ENCODE results near the gene BRIP1.

The BRIP1 gene

DNA sequence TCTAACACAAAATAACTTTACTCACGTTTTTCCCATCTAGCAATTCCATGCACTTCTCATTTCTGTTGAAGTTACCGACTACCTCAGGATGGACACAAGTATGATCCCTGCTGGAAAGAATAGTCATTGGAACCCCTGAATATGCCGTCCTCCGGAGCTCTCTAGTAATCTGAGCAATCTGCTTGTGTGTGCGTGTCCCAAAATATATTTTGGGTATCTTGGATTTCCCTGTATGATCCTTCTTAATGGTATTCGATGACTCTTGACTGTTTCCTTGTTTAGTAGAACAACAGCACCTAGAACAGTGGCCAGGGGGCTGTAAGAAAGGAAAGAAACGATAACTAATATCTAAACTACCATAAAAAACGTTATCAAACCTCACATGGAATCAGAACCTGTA lies 54.9 kb downstream of the BRIP1 start:
- TF ChIP-seq, protein P1, sequence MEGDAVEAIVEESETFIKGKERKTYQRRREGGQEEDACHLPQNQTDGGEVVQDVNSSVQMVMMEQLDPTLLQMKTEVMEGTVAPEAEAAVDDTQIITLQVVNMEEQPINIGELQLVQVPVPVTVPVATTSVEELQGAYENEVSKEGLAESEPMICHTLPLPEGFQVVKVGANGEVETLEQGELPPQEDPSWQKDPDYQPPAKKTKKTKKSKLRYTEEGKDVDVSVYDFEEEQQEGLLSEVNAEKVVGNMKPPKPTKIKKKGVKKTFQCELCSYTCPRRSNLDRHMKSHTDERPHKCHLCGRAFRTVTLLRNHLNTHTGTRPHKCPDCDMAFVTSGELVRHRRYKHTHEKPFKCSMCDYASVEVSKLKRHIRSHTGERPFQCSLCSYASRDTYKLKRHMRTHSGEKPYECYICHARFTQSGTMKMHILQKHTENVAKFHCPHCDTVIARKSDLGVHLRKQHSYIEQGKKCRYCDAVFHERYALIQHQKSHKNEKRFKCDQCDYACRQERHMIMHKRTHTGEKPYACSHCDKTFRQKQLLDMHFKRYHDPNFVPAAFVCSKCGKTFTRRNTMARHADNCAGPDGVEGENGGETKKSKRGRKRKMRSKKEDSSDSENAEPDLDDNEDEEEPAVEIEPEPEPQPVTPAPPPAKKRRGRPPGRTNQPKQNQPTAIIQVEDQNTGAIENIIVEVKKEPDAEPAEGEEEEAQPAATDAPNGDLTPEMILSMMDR (IDR thresholded peaks at IDR 0.05) = no peak
- H3K4me2 ChIP-seq (ENCODE audit: low read length) = no peak overlapping the region

DNA sequence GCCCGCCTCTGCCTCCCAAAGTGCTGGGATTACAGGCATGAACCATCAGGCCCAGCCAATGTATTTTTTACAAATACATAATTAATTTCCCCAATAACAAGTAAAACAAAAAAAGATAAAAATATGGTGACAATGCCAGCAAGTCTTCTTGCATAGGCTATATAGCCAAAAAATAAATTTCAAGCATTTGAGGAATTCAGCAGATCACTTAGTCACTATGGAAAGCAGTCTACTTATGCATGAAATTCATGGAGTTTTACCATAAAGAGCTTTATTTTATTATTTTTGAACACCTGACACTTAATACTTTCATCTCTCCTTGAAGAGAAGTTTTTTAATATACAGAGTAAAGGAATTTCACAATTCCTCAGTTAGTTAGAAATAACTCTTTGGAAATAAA lies 56.4 kb downstream of the BRIP1 start:
- Histone ChIP-seq H3K4me2 (ENCODE audit: low read length) (no peak overlapping the region), H3K9ac (no peak overlapping the region), H3K36me3 (ENCODE audit: control insufficient read depth, insufficient read depth, low read length) (no peaks in the 10 kb centered on the region), H3K27ac (no peak overlapping the region), H3K4me1 (no peaks in the 10 kb centered on the region), H3K4me3 (ENCODE audit: low read depth, low read length) (no peak overlapping the region), H2AFZ (no peak overlapping the region), H3K27me3 (ENCODE audit: control insufficient read depth, insufficient read depth, low read length) (no peaks in the 10 kb centered on the region), H3K79me2 (no peaks in the 10 kb centered on the region), H3K9me3 (ENCODE audit: control insufficient read depth, low read length) (no peaks in the 10 kb centered on the region)
- TF ChIP-seq, protein P1 (IDR thresholded peaks at IDR 0.05) = no peak

More for the DNA sequence above, 54.9 kb downstream of the BRIP1 start:
- H3K9ac ChIP-seq = no peak overlapping the region
- no peak overlapping the region for H3K27ac ChIP-seq
- no peaks in the 10 kb centered on the region for H3K9me3 ChIP-seq (ENCODE audit: control insufficient read depth, low read length)
- H2AFZ ChIP-seq = no peak overlapping the region
- no peaks in the 10 kb centered on the region for H3K36me3 ChIP-seq (ENCODE audit: control insufficient read depth, insufficient read depth, low read length)
- no peaks in the 10 kb centered on the region for H3K27me3 ChIP-seq (ENCODE audit: control insufficient read depth, insufficient read depth, low read length)
- H3K4me1 ChIP-seq = no peaks in the 10 kb centered on the region
- no peaks in the 10 kb centered on the region for H3K79me2 ChIP-seq
- H3K4me3 ChIP-seq (ENCODE audit: low read depth, low read length) = no peak overlapping the region

DNA sequence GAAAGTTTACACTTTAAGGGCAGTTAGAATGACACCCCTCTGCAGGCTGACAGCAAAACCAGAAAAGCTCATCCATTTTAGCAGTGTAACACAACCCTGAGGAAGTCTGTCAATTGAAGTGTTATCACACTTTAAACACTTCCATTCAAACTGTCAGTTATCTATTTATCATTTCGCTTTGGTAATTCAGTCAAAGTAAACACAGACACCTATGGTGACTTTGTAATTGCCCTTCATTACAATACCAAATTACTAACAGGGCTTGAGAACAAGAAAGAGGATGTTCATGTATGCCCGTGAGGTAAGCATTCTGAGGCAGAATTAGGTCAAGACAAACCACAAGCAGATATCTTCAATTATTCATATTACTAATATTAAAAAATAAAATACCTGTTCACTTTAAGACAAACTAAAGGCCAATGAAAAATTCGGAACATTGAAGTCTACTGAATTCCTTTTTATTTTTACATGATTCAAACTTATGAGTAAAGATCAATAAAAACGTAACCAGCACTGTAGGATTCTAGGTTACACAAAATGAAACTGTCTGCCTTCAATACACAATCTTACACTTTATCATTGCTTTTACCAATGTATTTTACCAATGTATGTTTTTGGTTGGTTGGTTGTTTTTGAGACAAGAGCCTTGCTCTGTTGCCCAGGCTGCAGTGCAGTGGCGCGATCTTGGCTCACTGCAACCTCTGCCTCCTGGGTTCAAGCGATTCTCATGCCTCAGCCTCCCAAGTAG lies 57.1 kb downstream of the BRIP1 start:
- H3K4me3 ChIP-seq (ENCODE audit: low read depth, low read length) = no peak overlapping the region
- no peak overlapping the region for H3K27ac ChIP-seq
- H3K4me2 ChIP-seq (ENCODE audit: low read length) = no peak overlapping the region
- H3K36me3 ChIP-seq (ENCODE audit: control insufficient read depth, insufficient read depth, low read length) = no peaks in the 10 kb centered on the region
- H3K27me3 ChIP-seq (ENCODE audit: control insufficient read depth, insufficient read depth, low read length) = no peaks in the 10 kb centered on the region
- no peak overlapping the region for H2AFZ ChIP-seq
- no peak overlapping the region for H3K9ac ChIP-seq
- H3K9me3 ChIP-seq (ENCODE audit: control insufficient read depth, low read length) = no peaks in the 10 kb centered on the region
- H3K4me1 ChIP-seq = no peaks in the 10 kb centered on the region
- no peaks in the 10 kb centered on the region for H3K79me2 ChIP-seq
- TF ChIP-seq, protein P1 (IDR thresholded peaks at IDR 0.05) = no peak

DNA sequence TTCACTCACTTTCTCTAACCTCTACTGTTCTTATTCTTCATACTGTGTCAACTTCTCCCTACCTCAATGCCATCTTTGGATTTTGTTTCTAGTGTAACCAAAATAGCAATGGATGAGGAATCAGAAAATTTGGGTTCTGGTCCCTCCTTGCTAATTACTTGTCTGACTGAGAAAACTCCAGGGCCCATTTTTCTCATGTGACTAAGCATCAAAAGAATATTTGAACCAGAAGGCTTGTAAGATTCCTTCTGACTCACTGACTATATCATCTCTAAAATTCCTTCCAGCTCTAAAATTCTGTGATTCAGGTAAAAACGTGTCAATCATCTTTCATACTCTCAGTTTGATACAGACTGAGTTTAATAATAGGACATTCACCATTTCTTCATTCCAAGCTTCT lies 57.9 kb downstream of the BRIP1 start:
- no peak overlapping the region for H3K9ac ChIP-seq
- no peak overlapping the region for H3K4me2 ChIP-seq (ENCODE audit: low read length)
- no peak overlapping the region for H3K4me3 ChIP-seq (ENCODE audit: low read depth, low read length)
- H3K9me3 ChIP-seq (ENCODE audit: control insufficient read depth, low read length) = no peaks in the 10 kb centered on the region
- no peak overlapping the region for H3K27ac ChIP-seq
- no peaks in the 10 kb centered on the region for H3K4me1 ChIP-seq
- H3K27me3 ChIP-seq (ENCODE audit: control insufficient read depth, insufficient read depth, low read length) = no peaks in the 10 kb centered on the region
- H3K79me2 ChIP-seq = no peaks in the 10 kb centered on the region
- no peak overlapping the region for H2AFZ ChIP-seq
- no peaks in the 10 kb centered on the region for H3K36me3 ChIP-seq (ENCODE audit: control insufficient read depth, insufficient read depth, low read length)
- TF ChIP-seq, protein P1 (IDR thresholded peaks at IDR 0.05) = no peak

DNA sequence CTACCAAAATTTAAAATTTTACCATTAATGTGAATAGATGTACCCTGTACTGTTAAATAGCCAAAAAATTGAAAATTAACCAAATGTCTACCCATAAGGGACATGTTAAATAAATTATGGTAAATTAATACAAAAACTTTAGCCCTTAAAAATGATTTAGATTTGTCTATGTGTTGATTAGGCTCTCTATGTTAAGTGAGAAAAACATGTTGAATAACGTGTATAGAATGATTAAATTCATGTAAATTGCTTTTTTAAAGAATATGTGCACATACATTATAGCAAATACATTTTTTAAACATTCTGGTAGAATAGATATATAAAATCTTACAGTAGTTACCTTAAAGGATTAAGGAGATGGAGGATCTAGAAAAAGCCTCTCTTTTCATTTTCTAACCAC lies 59.5 kb downstream of the BRIP1 start:
- no peak overlapping the region for H3K4me2 ChIP-seq (ENCODE audit: low read length)
- H3K79me2 ChIP-seq = no peaks in the 10 kb centered on the region
- no peak overlapping the region for H3K9ac ChIP-seq
- TF ChIP-seq, protein P1 (IDR thresholded peaks at IDR 0.05) = no peak
- no peaks in the 10 kb centered on the region for H3K4me1 ChIP-seq
- no peak overlapping the region for H3K27ac ChIP-seq
- no peak overlapping the region for H2AFZ ChIP-seq
- no peaks in the 10 kb centered on the region for H3K9me3 ChIP-seq (ENCODE audit: control insufficient read depth, low read length)
- no peaks in the 10 kb centered on the region for H3K36me3 ChIP-seq (ENCODE audit: control insufficient read depth, insufficient read depth, low read length)
- H3K4me3 ChIP-seq (ENCODE audit: low read depth, low read length) = no peak overlapping the region
- no peaks in the 10 kb centered on the region for H3K27me3 ChIP-seq (ENCODE audit: control insufficient read depth, insufficient read depth, low read length)
